Colonic mucosa (tissue), 4 donors: ENCODE data around the gene CDKN2A. TPM values are rescaled to one million over a fixed set of nuclear protein-coding genes. Genes with fewer than 3 reads are reported as not detected.

Experiments
- DNase-seq: peaks from one replicate; pipeline ENCODE4 v3.0.0-alpha.2; 2020
- H3K27ac ChIP-seq: fragments of 200-600 bp; one replicate; pipeline ENCODE4 v1.8.0; 2021
- H3K27me3 ChIP-seq: fragments of 200-600 bp; one replicate; pipeline ENCODE4 v1.8.0; 2021
- H3K36me3 ChIP-seq: fragments of 200-600 bp; one replicate; pipeline ENCODE4 v1.8.0; 2021
- H3K4me1 ChIP-seq: fragments of 200-600 bp; one replicate; pipeline ENCODE4 v1.8.0; 2021; ENCODE audit warnings: mild to moderate bottlenecking
- H3K4me3 ChIP-seq: fragments of 200-600 bp; one replicate; pipeline ENCODE4 v1.8.0; 2021
- H3K9ac ChIP-seq, 2 donors: one replicate each; pipeline ENCODE4 v1.7.0; 2013; ENCODE audit warnings: control low read depth in 2 of 2, low read depth in 2 of 2, low read length in 2 of 2
- H3K9me3 ChIP-seq: fragments of 200-600 bp; one replicate; pipeline ENCODE4 v1.8.0; 2021
- CTCF ChIP-seq: fragments of 200-600 bp; IDR thresholded peaks from one replicate; pipeline ENCODE4 v1.8.0; 2022; ENCODE audit warnings: antibody characterized with exemption, mild to moderate bottlenecking
- intact Hi-C: fragments of 100-400 bp; cut with DNase I; formaldehyde crosslinking; loops from one replicate; pipeline ENCODE4 v1.14.1; 2022
- total RNA-seq, 2 donors: library from RNA; stranded (reverse); fragmentation: NEBNext Ultra II Directional in 1 of 2; extraction: Animal tissue kit (Norgen Biotek cat#: 25700) in 1 of 2; gene quantifications; one replicate each; pipeline ENCODE4 v1.2.1, GENCODE V29; 2021
- donor health status: healthy.
- donor health status: DM: no; HTN: no; CAD: no.
- donor health status: DM: no; HTN: no; CAD: no.

CDKN2A gene
- total RNA-seq = 1 to 10 TPM; 1.3 to 2.9 TPM

- no peak for TF ChIP-seq CTCF
- Histone ChIP-seq H3K4me1 (no peaks in the 10 kb centered on the region), H3K27ac (peak within 1 kb of the TSS; percentile 89), H3K4me3 (peak within 1 kb of the TSS; percentile 81), H3K36me3 (no peaks in the 10 kb centered on the region), H3K27me3 (peaks cover 12% of the 10 kb centered on the region), H3K9ac (peak within 1 kb of the TSS; percentile 80 to 89), H3K9me3 (no peaks in the 10 kb centered on the region)
- peak; percentile 63 for DNase-seq
- intact Hi-C loops = no loop called here
These were observed at the start of gene CDKN2A for GRCh38 chr9:21993893-21994555. CDKN2A (minus strand) TSS chr9:21994392.

DNA sequence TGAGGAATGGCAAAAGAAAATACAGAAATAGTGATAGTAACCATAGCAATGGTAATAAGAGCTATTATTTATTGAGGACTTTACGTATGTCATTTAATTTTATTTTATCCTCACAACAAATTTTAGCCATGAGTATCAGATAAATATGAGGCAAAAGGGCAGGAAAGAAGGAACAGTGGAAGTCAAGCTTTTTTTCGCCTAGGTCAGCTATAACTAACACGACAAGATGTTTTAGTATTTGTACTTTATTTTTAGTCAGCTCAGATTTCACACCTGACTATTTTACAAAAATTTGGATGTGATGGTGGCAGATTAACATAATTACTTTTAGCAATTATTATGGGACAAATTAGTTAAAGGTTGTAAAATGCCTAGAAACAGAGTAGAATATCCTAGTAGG is 49.7 kb upstream of the CDKN2A start:
- no peaks in the 10 kb centered on the region for H3K9me3 ChIP-seq
- TF ChIP-seq CTCF = no peak
- no peaks in the 10 kb centered on the region for H3K27me3 ChIP-seq
- no peak overlapping the region for H3K27ac ChIP-seq
- no peak overlapping the region for H3K9ac ChIP-seq
- intact Hi-C loops = loop anchor here (10.0 kb wide), 1 partner anchor 71 kb away; no protein-coding TSS in a partner anchor
- no peak for DNase-seq
- no peaks in the 10 kb centered on the region for H3K4me1 ChIP-seq
- H3K4me3 ChIP-seq = no peak overlapping the region
- H3K36me3 ChIP-seq = no peaks in the 10 kb centered on the region

- H3K4me1 ChIP-seq = no peaks in the 10 kb centered on the region
- H3K27ac ChIP-seq = peak overlapping the region; percentile 61
- H3K9ac ChIP-seq = no peak overlapping the region
- intact Hi-C loops = loop anchor here (10.0 kb wide), 1 partner anchor 73 kb away; no protein-coding TSS in a partner anchor
- no peak for TF ChIP-seq CTCF
- no peak overlapping the region for H3K4me3 ChIP-seq
- peak; percentile 91 for DNase-seq
- no peaks in the 10 kb centered on the region for H3K36me3 ChIP-seq
- no peaks in the 10 kb centered on the region for H3K9me3 ChIP-seq
- no peaks in the 10 kb centered on the region for H3K27me3 ChIP-seq
These were observed 47.6 kb upstream of the CDKN2A start for GRCh38 chr9:22041775-22042174.

- peak overlapping the region; percentile 61 for H3K27ac ChIP-seq
- H3K9me3 ChIP-seq = no peaks in the 10 kb centered on the region
- no peaks in the 10 kb centered on the region for H3K36me3 ChIP-seq
- no peak for TF ChIP-seq CTCF
- peak overlapping the region in 1 of 2 donors; percentile 9 for H3K9ac ChIP-seq
- no peaks in the 10 kb centered on the region for H3K4me1 ChIP-seq
- no peak overlapping the region for H3K4me3 ChIP-seq
- DNase-seq = no peak
- intact Hi-C loops = loop anchor here (10.0 kb wide), 1 partner anchor 73 kb away; no protein-coding TSS in a partner anchor
- no peaks in the 10 kb centered on the region for H3K27me3 ChIP-seq
These were observed 47.2 kb upstream of the CDKN2A start for GRCh38 chr9:22041344-22041743.

- peak overlapping the region; percentile 61 for H3K27ac ChIP-seq
- DNase-seq = no peak
- intact Hi-C loops = loop anchor here (10.0 kb wide), 1 partner anchor 74 kb away; no protein-coding TSS in a partner anchor
- no peaks in the 10 kb centered on the region for H3K27me3 ChIP-seq
- no peaks in the 10 kb centered on the region for H3K36me3 ChIP-seq
- H3K4me3 ChIP-seq = no peak overlapping the region
- no peak for TF ChIP-seq CTCF
- no peaks in the 10 kb centered on the region for H3K4me1 ChIP-seq
- H3K9me3 ChIP-seq = no peaks in the 10 kb centered on the region
- H3K9ac ChIP-seq = peak overlapping the region in 1 of 2 donors; percentile 9
These were observed 46.6 kb upstream of the CDKN2A start for GRCh38 chr9:22040760-22041159.
